ENCODE measurements around the gene PLPPR3. TPM values are rescaled to one million over a fixed set of nuclear protein-coding genes. Genes with fewer than 3 reads are reported as not detected.

PLPPR3 gene, protein sequence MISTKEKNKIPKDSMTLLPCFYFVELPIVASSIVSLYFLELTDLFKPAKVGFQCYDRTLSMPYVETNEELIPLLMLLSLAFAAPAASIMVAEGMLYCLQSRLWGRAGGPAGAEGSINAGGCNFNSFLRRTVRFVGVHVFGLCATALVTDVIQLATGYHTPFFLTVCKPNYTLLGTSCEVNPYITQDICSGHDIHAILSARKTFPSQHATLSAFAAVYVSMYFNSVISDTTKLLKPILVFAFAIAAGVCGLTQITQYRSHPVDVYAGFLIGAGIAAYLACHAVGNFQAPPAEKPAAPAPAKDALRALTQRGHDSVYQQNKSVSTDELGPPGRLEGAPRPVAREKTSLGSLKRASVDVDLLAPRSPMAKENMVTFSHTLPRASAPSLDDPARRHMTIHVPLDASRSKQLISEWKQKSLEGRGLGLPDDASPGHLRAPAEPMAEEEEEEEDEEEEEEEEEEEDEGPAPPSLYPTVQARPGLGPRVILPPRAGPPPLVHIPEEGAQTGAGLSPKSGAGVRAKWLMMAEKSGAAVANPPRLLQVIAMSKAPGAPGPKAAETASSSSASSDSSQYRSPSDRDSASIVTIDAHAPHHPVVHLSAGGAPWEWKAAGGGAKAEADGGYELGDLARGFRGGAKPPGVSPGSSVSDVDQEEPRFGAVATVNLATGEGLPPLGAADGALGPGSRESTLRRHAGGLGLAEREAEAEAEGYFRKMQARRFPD
- 0.56 TPM in 1 of 2 replicates, not detected in the other for total RNA-seq

DNA sequence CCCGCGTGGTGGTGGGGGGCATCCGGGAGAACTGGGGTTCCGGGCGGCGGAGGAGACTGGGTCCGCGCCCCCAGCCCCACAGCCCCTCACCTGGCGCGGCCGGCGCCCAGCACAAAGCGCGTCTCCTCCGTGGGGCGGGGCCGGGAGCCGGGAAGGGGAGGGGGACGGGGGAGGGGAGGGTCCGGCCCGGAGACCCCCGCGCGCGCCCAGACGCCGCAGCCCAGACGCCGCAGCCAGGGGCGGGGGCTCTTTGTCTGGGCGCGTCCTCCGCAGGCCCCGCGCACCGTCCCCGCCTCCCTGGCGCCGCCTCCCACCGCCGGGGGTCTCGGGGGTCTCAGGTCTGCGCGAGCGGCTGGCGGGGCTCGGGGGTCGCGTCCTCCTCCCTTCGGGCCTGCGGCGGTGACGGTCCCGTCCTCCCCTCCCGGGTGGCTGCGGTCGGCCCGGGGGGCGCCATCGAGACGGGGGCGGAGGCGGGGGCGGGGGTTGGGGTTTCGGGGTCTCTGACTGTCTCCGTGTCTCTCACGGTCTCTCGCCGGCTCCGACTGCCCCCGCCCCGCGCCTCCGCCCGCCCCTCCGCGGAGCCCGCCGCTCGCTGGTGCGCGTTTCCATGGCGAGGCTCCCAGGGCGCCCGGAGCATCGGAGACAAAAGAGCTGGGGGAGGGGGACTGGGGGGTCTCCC is at the start of gene PLPPR3:
Gene PLPPR3, minus strand, starts transcription at position 131 of the 679 bp plus-strand sequence. CDS start 396 bp downstream, outside the sequence.

DNA sequence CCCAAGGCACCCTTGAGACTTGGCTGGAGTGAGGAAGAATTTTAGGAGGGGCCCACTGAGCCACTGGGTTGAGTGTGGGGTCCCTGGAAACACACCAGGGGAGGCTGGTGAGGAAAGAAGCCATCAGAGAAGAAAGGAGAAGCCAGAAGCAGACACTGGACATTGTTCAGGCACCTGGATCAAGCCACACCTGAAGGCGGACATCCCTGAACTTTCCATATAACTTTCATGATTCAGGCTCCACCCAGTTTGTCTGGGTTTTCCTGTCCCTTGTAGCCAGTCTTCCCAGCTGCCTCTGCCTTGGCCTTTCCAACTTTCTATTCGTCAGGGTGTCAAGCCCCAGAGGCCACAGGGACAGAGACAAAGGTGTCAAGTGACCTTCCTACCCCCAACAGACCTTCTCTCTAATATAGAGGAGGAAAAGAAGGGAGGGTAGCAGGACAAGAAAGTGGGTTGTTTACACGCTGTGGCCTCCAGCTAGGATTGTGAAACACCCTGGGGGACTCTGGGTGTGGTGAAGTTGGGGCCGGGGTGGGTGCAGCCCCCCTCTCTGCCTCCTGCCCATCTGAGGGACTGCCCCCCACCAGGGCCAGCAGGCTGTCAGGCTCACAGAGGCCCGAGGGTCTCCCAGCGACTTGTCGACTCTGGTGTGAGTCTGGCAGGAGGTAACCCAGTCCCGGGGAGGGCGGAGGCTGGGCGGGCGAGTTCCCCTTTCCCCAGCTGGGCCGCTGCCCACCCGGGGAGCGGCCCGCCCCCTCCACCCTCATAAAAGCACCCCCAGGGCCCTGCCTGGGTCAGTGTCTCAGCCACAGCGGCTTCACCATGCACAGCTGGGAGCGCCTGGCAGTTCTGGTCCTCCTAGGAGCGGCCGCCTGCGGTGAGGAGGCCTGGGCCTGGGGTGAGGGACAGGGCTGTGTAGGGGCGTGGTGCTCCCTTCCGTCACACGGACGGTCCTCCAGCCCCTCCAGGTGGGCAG is 37.4 kb upstream of the PLPPR3 start, which contains the start of gene CFD:
Gene CFD, plus strand, starts transcription at position 797 of the 976 bp plus-strand sequence. Its CDS starts 26 bp downstream, at position 823.

DNA sequence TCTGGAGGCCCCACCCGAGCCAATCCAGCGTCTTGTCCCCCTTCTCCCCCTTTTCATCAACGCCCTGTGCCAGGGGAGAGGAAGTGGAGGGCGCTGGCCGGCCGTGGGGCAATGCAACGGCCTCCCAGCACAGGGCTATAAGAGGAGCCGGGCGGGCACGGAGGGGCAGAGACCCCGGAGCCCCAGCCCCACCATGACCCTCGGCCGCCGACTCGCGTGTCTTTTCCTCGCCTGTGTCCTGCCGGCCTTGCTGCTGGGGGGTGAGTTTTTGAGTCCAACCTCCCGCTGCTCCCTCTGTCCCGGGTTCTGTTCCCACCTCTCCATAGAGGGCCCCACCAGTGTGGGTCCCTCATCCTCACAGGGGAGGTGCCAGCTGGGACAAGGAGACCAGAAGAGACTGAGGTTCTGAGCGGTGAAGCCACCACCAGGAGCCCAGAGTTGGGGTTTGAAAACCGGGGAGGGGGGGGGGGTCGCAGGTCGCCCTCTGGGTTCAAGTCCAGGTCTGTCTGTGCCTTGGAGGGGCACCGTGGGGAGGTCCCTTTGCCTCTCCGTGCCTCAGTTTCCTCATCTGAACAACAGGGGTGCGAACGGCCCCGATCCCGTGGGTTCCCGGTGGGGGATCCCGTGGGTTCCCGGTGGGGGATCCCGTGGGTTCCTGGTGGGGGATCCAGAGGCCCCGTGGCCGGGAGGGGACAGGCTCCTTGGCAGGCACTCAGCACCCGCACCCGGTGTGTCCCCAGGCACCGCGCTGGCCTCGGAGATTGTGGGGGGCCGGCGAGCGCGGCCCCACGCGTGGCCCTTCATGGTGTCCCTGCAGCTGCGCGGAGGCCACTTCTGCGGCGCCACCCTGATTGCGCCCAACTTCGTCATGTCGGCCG is 30.6 kb upstream of the PLPPR3 start, which contains the start of gene ELANE:
Gene ELANE, plus strand, starts transcription at position 168 of the 878 bp plus-strand sequence. Its CDS starts 26 bp downstream, at position 194.

DNA sequence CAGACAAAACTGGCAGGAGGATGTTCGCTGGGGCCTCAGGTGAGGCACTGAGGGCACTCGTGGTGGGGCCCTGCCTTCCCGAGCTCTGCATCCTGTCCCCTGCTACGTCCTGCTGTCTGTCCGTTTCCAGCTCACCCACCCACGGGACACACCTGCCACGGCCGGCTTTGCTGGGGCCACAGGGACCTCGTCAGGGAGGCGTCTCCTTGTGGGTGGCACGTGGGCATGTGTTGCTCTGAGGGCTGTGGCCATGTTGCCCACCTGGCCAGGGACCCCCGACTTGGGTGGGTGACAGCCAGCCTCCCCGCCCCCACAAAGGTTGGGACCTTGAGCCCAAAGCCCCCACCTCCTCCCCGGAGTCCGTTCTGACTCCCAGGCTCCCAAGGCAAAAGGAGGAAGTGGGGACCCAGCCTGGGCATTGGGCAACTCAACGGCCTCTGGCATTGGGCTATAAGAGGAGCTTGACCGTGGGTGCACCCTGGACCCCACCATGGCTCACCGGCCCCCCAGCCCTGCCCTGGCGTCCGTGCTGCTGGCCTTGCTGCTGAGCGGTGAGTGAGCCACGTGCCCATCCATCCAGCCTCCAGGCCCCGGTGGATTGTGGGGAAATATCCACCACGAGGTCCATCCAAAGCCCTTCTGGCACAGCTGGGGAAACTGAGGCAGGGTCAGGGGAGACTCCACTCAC is 18.9 kb upstream of the PLPPR3 start, which contains the start of gene PRTN3:
Gene PRTN3, plus strand, starts transcription at position 481 of the 688 bp plus-strand sequence. Its CDS starts 10 bp downstream, at position 491.

DNA sequence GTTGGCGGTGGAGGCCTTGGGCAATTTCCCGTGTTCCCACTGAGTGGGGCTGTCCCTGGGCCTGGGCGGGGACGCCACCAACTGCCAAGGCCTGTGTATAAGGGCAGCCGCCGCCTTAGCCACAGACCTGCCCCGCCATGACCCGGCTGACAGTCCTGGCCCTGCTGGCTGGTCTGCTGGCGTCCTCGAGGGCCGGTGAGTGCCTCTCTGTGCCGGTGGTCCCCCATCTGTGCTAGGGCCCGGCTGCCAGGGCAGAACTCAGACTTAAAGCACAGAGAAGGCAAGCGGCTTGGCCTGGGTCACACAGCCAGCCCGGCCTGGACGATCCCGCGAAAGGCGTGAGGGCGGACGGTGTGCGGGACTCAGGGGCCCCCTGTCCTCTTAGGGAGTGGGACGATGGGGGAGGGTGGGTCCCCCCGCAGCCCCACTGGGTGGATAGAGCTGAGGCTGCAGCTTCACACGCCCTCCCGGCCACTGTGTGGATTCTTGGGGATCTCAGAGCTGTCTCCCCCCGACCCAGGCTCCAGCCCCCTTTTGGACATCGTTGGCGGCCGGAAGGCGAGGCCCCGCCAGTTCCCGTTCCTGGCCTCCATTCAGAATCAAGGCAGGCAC is 6.1 kb upstream of the PLPPR3 start, which contains the start of gene AZU1:
Gene AZU1, plus strand, starts transcription at position 128 of the 612 bp plus-strand sequence. Its CDS starts 10 bp downstream, at position 138.

DNA sequence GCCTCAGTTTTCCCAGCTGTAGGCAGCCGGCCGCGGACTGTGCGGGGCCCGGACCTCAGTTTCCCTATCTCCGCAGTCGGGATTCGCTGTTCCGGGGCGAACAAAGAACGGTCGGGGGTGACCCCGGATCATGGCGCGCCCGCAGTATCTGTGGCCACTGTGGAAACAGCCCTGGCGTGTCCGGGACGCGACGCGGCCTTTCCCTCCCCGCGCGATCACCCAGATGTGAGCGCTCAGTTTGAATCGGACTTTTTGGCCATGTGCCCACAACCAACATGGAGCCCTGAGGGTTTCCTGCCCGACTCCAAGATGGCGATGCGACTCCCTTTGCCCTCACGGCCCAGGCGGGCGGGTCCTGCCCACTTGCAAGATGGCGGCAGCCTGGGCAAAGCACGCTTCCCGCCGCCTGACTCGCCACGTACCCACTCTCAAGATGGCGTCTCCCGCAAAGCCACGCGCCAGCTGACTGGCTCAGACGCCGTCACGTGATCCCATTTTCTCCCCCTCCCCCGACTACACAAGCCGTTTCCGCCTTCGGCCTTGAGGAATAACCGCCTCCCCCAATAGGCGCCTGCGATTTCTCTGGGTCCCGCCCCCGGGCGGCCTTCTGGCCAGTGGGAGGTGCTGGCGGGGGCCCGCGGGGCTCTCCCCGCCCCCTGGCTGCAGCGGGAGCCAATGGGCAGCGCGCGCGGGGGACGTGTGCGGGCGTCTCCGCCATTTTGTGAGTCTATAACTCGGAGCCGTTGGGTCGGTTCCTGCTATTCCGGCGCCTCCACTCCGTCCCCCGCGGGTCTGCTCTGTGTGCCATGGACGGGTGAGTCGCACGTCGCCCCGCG is 24.8 kb downstream of the PLPPR3 start, which contains the start of gene PTBP1:
Gene PTBP1, plus strand, starts transcription at position 761 of the 836 bp plus-strand sequence. Its CDS starts 46 bp downstream, at position 807.

Other genes starting within 250 kb of the PLPPR3 start
- 181 and 379 TPM in 2 replicates for gene BSG, start 249.4 kb downstream of the PLPPR3 start, total RNA-seq
- 1.1 and 1.2 TPM in 2 replicates for gene HCN2, start 232.1 kb downstream of the PLPPR3 start, total RNA-seq
- gene POLRMT, start 188.4 kb downstream of the PLPPR3 start, total RNA-seq: 23.7 and 32.0 TPM in 2 replicates
- gene FGF22, start 182.1 kb downstream of the PLPPR3 start, total RNA-seq: not detected in 2 replicates
- gene RNF126, start 158.7 kb downstream of the PLPPR3 start, total RNA-seq: 22.0 and 32.0 TPM in 2 replicates
- 52.0 and 68.5 TPM in 2 replicates for gene FSTL3, start 145.6 kb downstream of the PLPPR3 start, total RNA-seq
- not detected in 2 replicates for gene PRSS57, start 126.5 kb downstream of the PLPPR3 start, total RNA-seq
- gene PALM, start 113.0 kb downstream of the PLPPR3 start, total RNA-seq: 3.8 and 13.8 TPM in 2 replicates
- 0.19 and 0.85 TPM in 2 replicates for gene MISP, start 70.8 kb downstream of the PLPPR3 start, total RNA-seq
- gene PTBP1, start 24.5 kb downstream of the PLPPR3 start, total RNA-seq: 56.9 and 163 TPM in 2 replicates
- not detected in 2 replicates for gene AZU1, start 5.9 kb upstream of the PLPPR3 start, total RNA-seq
- not detected in 2 replicates for gene PRTN3, start 19.0 kb upstream of the PLPPR3 start, total RNA-seq
- not detected in 2 replicates for gene ELANE, start 30.3 kb upstream of the PLPPR3 start, total RNA-seq
- 0.38 and 4.5 TPM in 2 replicates for gene CFD, start 37.7 kb upstream of the PLPPR3 start, total RNA-seq
- 19.2 and 21.3 TPM in 2 replicates for gene MED16, start 71.2 kb upstream of the PLPPR3 start, total RNA-seq
- not detected in 2 replicates for gene RNU6-9, start 71.5 kb upstream of the PLPPR3 start, total RNA-seq
- 18.3 and 18.4 TPM in 2 replicates for gene R3HDM4, start 91.3 kb upstream of the PLPPR3 start, total RNA-seq
- 0.28 TPM in 1 of 2 replicates, not detected in the other for gene KISS1R, start 95.4 kb upstream of the PLPPR3 start, total RNA-seq
- 12.7 and 15.1 TPM in 2 replicates for gene ARID3A, start 104.1 kb upstream of the PLPPR3 start, total RNA-seq
- 36.1 and 64.8 TPM in 2 replicates for gene WDR18, start 162.4 kb upstream of the PLPPR3 start, total RNA-seq
- gene GRIN3B, start 178.5 kb upstream of the PLPPR3 start, total RNA-seq: under 0.01 TPM in 2 replicates
- 65.7 and 95.7 TPM in 2 replicates for gene TMEM259, start 199.2 kb upstream of the PLPPR3 start, total RNA-seq
- not detected in 2 replicates for gene RNU6-2, start 199.6 kb upstream of the PLPPR3 start, total RNA-seq
- 141 and 167 TPM in 2 replicates for gene CNN2, start 204.7 kb upstream of the PLPPR3 start, total RNA-seq
- 5.0 and 5.9 TPM in 2 replicates for gene ABCA7, start 218.2 kb upstream of the PLPPR3 start, total RNA-seq
- 1.7 and 2.0 TPM in 2 replicates for gene ARHGAP45, start 245.2 kb upstream of the PLPPR3 start, total RNA-seq